HG03095 (cell line): Measurements from ENCODE around the gene LHFPL2.

Experiments used
- ATAC-seq: cut with Tn5 transposase; IDR thresholded peaks from one replicate; pipeline ENCODE4 v1.9.1; 2021; ENCODE audit warnings: moderate library complexity; ENCODE audit not compliant: unreplicated experiment

Gene LHFPL2

DNA sequence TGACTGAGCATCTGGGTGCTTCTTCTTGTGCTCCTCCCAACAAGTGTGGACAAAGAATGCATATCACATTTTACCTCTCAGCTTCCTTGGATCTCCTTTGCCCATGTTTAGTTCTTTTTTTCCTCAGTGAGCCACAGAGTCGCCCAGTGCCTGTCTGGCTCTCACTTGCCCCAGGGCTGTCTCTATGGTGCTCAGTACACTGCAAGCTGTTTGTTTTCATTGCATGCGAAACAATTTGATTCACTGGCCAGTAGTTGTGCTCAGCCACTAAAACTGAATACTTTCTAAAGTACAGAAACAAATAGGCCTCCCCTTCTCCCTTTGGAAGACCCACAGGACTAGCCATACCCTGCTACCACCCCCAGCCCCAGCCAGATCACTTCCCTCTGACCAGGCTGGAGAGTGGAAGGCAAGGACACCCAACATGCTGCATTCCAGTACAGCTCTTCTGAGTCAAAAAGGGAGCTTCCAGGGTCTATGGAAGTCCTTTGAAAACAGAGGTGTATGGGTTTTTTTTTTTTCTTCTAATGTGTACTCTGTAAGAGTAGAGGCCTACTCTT lies 3.8 kb downstream of the LHFPL2 start:
- ATAC-seq: no peak

DNA sequence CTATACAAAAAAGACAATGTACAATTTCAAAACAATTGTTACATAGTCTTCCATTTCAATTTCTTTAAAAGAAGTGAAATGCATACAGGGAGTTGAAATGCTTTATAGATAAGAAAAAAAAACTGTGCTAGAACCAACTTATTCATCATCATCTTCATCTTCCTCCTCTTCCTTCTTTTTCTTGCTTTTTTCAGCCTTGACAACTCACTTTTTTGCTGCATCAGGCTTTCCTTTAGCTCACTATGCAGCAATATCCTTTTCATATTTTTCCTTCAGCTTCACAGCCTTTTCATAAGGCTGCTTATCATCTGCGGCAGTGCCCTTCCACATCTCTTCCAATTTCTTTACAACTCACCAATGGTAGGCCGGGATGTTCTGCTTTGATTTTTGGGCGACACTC lies 4.4 kb downstream of the LHFPL2 start:
- no peak for ATAC-seq

- no peak for ATAC-seq
Measured at GRCh38 chr5:78642701-78643100, 5.9 kb downstream of the LHFPL2 start.

GRCh38 chr5:78640662-78641474 lies 7.7 kb downstream of the LHFPL2 start:
- ATAC-seq: no peak

DNA sequence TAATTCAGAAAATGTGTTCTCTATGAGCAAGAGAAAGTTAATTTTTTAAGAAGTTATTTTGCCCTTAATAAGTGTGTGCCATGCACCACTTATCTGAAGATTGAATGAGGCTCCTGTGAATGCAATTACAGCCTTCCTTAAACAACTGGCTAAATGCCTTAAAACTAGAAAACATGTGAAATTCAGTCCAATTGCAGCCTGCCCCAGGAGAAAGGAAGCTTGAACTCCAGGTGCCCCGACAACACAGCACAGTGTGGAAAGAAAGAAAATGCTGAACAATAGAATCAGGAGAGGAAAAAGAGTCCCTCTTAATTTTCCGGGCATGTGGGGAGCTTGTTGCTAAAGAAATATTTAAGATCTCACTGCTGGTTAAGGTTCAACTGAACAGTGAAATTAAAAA lies 8.8 kb downstream of the LHFPL2 start:
- ATAC-seq: no peak

DNA sequence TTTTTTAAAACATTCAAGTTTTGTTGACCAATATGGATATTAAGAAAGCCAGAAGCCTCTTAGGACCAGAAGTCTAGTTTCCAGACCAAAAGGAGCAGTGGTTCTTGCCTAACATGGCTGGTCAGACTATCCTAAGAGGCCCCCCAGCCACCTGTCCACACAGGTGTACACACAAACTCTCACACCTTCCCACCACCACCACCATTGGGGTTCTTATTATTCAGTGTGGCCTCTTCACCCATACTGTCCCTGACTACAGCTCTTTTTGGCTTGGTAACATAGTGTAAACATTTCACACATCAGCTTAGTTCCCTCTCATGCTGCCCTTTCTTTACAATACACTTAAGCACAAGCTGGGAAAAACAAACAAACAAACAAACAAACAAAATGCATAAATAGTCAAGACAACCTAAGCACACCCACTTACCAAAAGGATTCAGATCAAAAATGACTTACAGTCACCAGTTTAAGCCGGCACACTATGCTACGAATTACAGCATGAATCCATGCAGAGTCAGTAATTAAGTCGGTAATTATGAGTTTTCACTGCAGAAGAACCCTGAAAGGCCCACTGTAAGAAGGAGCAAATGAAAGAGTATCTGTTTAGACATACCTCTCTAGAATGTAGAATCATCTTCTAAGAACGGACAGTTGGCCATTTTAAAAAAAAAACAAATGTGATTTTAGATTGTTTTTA lies 9.5 kb downstream of the LHFPL2 start:
- no peak for ATAC-seq

GRCh38 chr5:78638423-78638822 lies 10.1 kb downstream of the LHFPL2 start:
- ATAC-seq: no peak

DNA sequence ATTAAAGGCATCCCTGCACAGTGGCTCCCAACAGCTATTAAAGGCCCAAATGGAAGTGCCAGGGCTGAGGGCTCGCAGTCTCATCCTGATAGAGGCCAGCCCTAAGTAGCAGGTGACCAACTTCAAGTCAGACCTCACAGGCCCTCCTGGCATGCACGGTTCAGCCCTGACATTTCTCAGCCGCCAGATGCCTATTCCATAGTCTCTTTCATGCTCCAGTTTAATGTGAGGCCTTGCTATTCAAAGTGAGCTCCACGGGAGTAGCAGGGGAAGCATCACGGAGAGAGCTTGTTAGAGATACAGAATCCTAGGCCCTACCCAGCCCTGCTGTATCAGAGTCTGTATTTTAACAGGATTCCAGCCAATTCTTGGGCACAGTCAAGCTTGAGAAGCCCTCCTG lies 11.1 kb downstream of the LHFPL2 start:
- ATAC-seq: no peak

GRCh38 chr5:78636682-78637081 lies 11.9 kb downstream of the LHFPL2 start:
- no peak for ATAC-seq

- no peak for ATAC-seq
Measured at GRCh38 chr5:78634634-78635033, 13.9 kb downstream of the LHFPL2 start.

- no peak for ATAC-seq
Measured at GRCh38 chr5:78634229-78634628, 14.3 kb downstream of the LHFPL2 start.

DNA sequence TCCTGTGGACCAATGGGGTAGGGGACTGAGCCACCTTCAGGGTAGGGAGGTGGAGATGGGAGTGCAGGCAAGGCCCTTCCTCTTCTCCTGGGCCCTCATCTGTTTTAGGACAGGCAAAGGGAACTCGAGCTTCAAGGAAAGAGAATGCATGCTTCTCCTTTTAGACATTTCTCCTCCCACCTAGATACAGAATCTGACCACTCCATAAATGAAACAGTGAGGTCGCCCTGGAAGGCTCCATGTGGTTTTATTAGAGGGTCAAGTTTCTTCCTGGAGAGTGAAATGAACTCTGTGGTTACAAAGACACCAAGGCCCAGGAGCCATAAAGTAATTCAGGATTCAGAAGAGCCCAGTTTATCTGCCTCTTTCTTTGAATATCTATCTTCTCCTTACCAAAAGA lies 14.9 kb downstream of the LHFPL2 start:
- no peak for ATAC-seq

- ATAC-seq: no peak
Measured at GRCh38 chr5:78632467-78632866, 16.1 kb downstream of the LHFPL2 start.

DNA sequence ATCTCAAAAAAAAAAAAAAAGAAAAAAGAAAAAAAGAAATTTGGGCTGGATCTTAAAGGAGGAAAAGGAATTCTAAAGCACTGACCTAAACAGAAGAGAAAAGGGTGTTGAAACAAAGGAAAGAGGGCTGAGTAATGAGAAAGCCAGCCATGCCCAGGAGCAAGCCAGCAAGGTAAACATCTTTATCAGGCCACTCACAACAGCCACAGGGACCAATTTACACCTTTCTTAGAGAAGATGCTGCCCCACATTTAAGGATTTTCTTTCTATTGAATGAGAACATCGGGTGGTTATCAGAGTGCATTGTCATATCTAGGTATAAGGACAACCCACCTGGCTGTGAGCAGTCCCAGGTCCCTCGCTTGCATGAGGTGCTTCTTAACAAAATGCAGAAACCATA lies 16.6 kb downstream of the LHFPL2 start:
- no peak for ATAC-seq

GRCh38 chr5:78630047-78630446 lies 18.5 kb downstream of the LHFPL2 start:
- no peak for ATAC-seq

GRCh38 chr5:78629624-78630023 lies 18.9 kb downstream of the LHFPL2 start:
- ATAC-seq: no peak

DNA sequence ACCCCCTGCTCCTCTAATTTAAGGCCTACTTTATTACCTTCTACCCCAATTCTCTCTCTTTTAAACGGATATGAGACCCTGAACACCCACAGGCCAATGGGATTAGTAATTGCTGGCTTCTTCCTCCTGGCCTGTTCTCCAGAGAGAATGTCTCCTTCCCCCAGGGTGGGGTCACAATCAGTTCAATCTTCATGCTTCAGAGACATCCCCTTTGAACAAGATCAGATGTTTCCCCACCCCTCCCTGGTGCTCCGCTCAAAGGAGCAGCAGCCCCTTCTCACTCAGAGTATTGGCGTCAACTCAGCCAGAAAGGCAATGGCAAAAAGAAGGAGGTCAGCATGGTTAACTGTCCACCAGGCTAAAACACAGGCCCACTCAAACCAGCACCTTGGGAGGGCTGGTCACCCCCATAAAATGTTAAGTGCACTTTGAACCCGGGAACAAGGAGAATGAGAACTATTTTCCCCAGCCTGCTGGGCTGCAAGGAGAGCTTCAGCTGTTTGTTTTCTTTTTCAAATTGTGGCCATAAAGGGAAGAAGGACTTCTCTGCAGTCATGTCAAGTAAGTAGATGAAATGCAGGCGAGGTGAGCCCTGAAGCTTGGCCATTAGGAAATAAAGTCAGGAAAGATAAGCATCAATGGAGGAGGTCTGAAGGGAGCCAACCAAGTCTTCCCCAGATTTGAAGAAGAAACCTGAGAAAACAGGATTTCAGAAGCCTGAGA lies 20.1 kb downstream of the LHFPL2 start:
- ATAC-seq: no peak

GRCh38 chr5:78627766-78628165 lies 20.8 kb downstream of the LHFPL2 start:
- ATAC-seq: no peak

DNA sequence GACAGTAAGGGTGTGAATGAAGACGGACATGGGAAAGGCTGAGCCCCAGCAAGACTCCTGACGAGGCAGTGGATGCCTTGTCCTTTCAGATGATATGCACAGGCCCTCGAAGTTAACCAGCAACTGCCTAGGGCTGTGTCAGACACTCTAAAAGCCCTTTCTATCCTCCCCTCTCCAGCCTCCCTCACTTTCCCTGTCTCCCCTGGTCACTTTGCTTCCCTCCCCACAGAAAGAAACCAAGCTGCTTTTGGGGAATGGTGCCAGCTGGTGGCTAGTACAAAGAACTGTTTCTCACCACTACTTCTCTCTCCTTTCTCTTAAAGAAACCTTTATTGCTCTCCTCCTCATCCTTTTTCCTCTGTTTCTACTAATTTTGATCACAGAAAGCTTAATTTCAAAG lies 21.4 kb downstream of the LHFPL2 start:
- no peak for ATAC-seq

GRCh38 chr5:78626009-78626571 lies 22.5 kb downstream of the LHFPL2 start:
- no peak for ATAC-seq

GRCh38 chr5:78624992-78625391 lies 23.6 kb downstream of the LHFPL2 start:
- ATAC-seq: no peak
